Calu3 (cell line): ENCODE data around the gene KIF5A. TPM values are rescaled to one million over a fixed set of nuclear protein-coding genes. Genes with fewer than 3 reads are reported as not detected.
"Not testable (repeated sequence)": the region's sequence is repeated elsewhere in the genome, so short reads cannot be mapped to it uniquely, and the experiment has no call there.

ENCODE experiments used
- BruUV-seq: library from RNA; stranded (reverse); fragments of 400-500 nt; replicated peaks from 2 replicates; lab custom pipeline; 2021; lab: Mats Ljungman, UMichigan
- CTCF ChIA-PET: fragments of 300-600 bp; sonication (Branson Sonifier 250); formaldehyde crosslinking; loops from one replicate; lab custom pipeline; 2022; ENCODE audit warnings: antibody characterized with exemption; lab: Charles Lee
- DNase-seq: peaks from one replicate; pipeline ENCODE4 v3.0.0; 2022
- H3K27ac Mint-ChIP-seq: one replicate; pipeline ENCODE4 v1.8.0; 2022; ENCODE audit warnings: mixed read lengths; ENCODE audit not compliant: unreplicated experiment
- H3K27me3 Mint-ChIP-seq: one replicate; pipeline ENCODE4 v1.8.0; 2022; ENCODE audit warnings: mixed read lengths; ENCODE audit not compliant: unreplicated experiment
- H3K36me3 Mint-ChIP-seq: one replicate; pipeline ENCODE4 v1.8.0; 2022; ENCODE audit warnings: mild to moderate bottlenecking, moderate library complexity, mixed read lengths; ENCODE audit not compliant: insufficient read depth, unreplicated experiment
- H3K4me1 Mint-ChIP-seq: one replicate; pipeline ENCODE4 v1.8.0; 2022; ENCODE audit warnings: mild to moderate bottlenecking, low read depth, mixed read lengths; ENCODE audit not compliant: unreplicated experiment
- H3K4me3 Mint-ChIP-seq: one replicate; pipeline ENCODE4 v1.8.0; 2022; ENCODE audit warnings: mild to moderate bottlenecking, low read depth, moderate library complexity, mixed read lengths; ENCODE audit not compliant: unreplicated experiment
- H3K9me3 Mint-ChIP-seq: one replicate; pipeline ENCODE4 v1.8.0; 2022; ENCODE audit warnings: low read depth, mixed read lengths; ENCODE audit not compliant: unreplicated experiment
- CTCF ChIP-seq: fragments of 200-600 bp; IDR thresholded peaks from one replicate; pipeline ENCODE4 v1.8.0; 2022; ENCODE audit warnings: antibody characterized with exemption; ENCODE audit not compliant: unreplicated experiment
- intact Hi-C: fragments of 100-400 bp; cut with micrococcal nuclease; formaldehyde crosslinking; loops from one replicate; pipeline ENCODE4 v1.10.0; 2022; ENCODE audit not compliant: unreplicated experiment
- total RNA-seq: library from RNA; stranded (reverse); gene quantifications from 2 replicates; pipeline ENCODE4 v1.2.3, GENCODE V29; 2022

Gene KIF5A
- total RNA-seq, 1 experiment from 2014 or later, result not detected

GRCh38 chr12:57554453-57554852 lies 4.6 kb downstream of the KIF5A start:
- CTCF ChIA-PET, result no interaction called here
- DNase-seq, result no peak
- H3K36me3 Mint-ChIP-seq, result no peaks in the 10 kb centered on the region
- peaks cover 56% of the 10 kb centered on the region for H3K27me3 Mint-ChIP-seq
- no peak overlapping the region for H3K27ac Mint-ChIP-seq
- H3K4me3 Mint-ChIP-seq, result no peak overlapping the region
- H3K4me1 Mint-ChIP-seq, result peaks cover 7% of the 10 kb centered on the region
- TF ChIP-seq CTCF, result no peak
- H3K9me3 Mint-ChIP-seq, result no peaks in the 10 kb centered on the region
- intact Hi-C loops, result no loop called here
- BruUV-seq, result no TSS peak

GRCh38 chr12:57554897-57555296 lies 5.1 kb downstream of the KIF5A start:
- DNase-seq, result no peak
- peaks cover 7% of the 10 kb centered on the region for H3K4me1 Mint-ChIP-seq
- CTCF ChIA-PET, result no interaction called here
- intact Hi-C loops, result no loop called here
- no peaks in the 10 kb centered on the region for H3K36me3 Mint-ChIP-seq
- TF ChIP-seq CTCF, result no peak
- no TSS peak for BruUV-seq
- H3K27ac Mint-ChIP-seq, result no peak overlapping the region
- H3K27me3 Mint-ChIP-seq, result peaks cover 52% of the 10 kb centered on the region
- H3K9me3 Mint-ChIP-seq, result no peaks in the 10 kb centered on the region
- H3K4me3 Mint-ChIP-seq, result no peak overlapping the region

GRCh38 chr12:57558864-57559263 lies 9.0 kb downstream of the KIF5A start:
- peaks cover 32% of the 10 kb centered on the region for H3K27me3 Mint-ChIP-seq
- CTCF ChIA-PET, result no interaction called here
- no peak for TF ChIP-seq CTCF
- DNase-seq, result no peak
- peaks cover 7% of the 10 kb centered on the region for H3K4me1 Mint-ChIP-seq
- intact Hi-C loops, result no loop called here
- H3K9me3 Mint-ChIP-seq, result no peaks in the 10 kb centered on the region
- BruUV-seq, result no TSS peak
- no peaks in the 10 kb centered on the region for H3K36me3 Mint-ChIP-seq
- H3K4me3 Mint-ChIP-seq, result no peak overlapping the region
- H3K27ac Mint-ChIP-seq, result no peak overlapping the region

- intact Hi-C loops, result no loop called here
- no peak for DNase-seq
- peaks cover 35% of the 10 kb centered on the region for H3K27me3 Mint-ChIP-seq
- no peak overlapping the region for H3K4me3 Mint-ChIP-seq
- H3K36me3 Mint-ChIP-seq, result no peaks in the 10 kb centered on the region
- BruUV-seq, result no TSS peak
- TF ChIP-seq CTCF, result no peak
- peaks cover 7% of the 10 kb centered on the region for H3K4me1 Mint-ChIP-seq
- no peaks in the 10 kb centered on the region for H3K9me3 Mint-ChIP-seq
- CTCF ChIA-PET, result no interaction called here
- no peak overlapping the region for H3K27ac Mint-ChIP-seq
Measured at GRCh38 chr12:57560516-57560915, 10.7 kb downstream of the KIF5A start.

GRCh38 chr12:57561117-57561516 lies 11.3 kb downstream of the KIF5A start:
- not testable (repeated sequence) for H3K27ac Mint-ChIP-seq, H3K36me3 Mint-ChIP-seq

More at GRCh38 chr12:57561117-57561516, 11.3 kb downstream of the KIF5A start:
- CTCF ChIA-PET, H3K9me3 Mint-ChIP-seq, BruUV-seq, intact Hi-C loops, DNase-seq, H3K4me3 Mint-ChIP-seq, H3K4me1 Mint-ChIP-seq: not testable (repeated sequence)
- H3K27me3 Mint-ChIP-seq, result peaks cover 35% of the 10 kb centered on the region
